ENCODE measurements around the gene SLFN14.

- TF ChIP-seq POU2F2 (IDR thresholded peaks at IDR 0.05; ENCODE audit: low read depth, low read length): no peak
- no peak for TF ChIP-seq POLR2AphosphoS5 (IDR thresholded peaks at IDR 0.05; ENCODE audit: low read depth, low read length)
- no peak for TF ChIP-seq POLR2A (IDR thresholded peaks at IDR 0.05; ENCODE audit: low read depth, low read length)
Measured at GRCh38 chr17:35586569-35587073, 26.0 kb upstream of the SLFN14 start.

Data from GM12891 (cell line).